D721Med (cell line): ENCODE data around the gene MRM2.

ENCODE experiments used
- DNase-seq: peaks from one replicate; pipeline ENCODE4 v3.0.0; 2011; ENCODE audit warnings: low spot score; ENCODE audit not compliant: insufficient read length
- FAIRE-seq: peaks from 2 replicates; lab custom pipeline; 2011; peaks lifted over from hg19 to GRCh38; lab: Jason Lieb, UNC
- TF ChIP-seq, protein P1 (sequence below): IDR thresholded peaks from 2 replicates; pipeline ENCODE4 v1.5.1; 2012; ENCODE audit warnings: mild to moderate bottlenecking, control low read depth; ENCODE audit not compliant: insufficient read depth; ENCODE audit errors: missing control alignments

MRM2 gene

DNA sequence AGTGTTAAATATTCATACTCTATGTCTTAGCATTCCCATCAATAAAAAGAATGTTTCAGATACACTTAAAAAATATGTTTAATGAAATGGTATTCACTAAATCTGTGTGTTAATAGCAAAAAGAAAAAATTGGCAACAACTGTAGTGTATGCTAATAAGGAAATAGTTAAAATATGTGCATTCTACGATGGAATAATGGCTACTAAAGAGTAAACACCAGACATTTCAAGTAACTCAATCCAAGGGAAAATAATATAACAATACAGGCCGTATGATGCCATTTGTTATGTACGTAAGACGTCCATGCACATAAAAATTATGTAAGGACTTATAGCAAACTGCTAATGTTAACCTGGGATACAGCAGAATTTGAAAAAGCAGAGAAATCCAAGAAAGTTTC is 55.8 kb downstream of the MRM2 start:
- TF ChIP-seq, protein P1, sequence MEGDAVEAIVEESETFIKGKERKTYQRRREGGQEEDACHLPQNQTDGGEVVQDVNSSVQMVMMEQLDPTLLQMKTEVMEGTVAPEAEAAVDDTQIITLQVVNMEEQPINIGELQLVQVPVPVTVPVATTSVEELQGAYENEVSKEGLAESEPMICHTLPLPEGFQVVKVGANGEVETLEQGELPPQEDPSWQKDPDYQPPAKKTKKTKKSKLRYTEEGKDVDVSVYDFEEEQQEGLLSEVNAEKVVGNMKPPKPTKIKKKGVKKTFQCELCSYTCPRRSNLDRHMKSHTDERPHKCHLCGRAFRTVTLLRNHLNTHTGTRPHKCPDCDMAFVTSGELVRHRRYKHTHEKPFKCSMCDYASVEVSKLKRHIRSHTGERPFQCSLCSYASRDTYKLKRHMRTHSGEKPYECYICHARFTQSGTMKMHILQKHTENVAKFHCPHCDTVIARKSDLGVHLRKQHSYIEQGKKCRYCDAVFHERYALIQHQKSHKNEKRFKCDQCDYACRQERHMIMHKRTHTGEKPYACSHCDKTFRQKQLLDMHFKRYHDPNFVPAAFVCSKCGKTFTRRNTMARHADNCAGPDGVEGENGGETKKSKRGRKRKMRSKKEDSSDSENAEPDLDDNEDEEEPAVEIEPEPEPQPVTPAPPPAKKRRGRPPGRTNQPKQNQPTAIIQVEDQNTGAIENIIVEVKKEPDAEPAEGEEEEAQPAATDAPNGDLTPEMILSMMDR, result no peak
- DNase-seq, result no peak
- no peak for FAIRE-seq

DNA sequence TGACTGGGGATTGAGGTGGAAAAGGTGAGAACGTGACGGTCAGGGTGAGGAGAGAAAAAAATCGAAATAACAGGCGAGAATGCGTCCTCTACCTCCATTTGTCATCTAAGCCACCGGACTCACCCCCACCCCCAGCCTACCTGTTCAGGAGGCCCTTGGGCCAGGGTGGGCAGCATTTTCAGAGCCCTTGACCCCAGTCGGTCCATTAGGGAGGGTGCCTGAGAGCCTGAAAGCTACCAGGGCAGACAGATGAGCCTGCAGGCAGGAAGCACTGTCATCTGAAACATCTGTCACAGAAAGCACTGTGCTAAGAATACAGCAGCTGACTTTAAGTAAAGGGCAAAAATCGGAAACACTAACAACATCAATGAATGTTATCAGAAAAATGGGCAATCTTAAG is 56.3 kb downstream of the MRM2 start:
- FAIRE-seq (no peak), DNase-seq (no peak)

More for the DNA sequence above, 56.3 kb downstream of the MRM2 start:
- TF ChIP-seq, protein P1, result no peak
